ENCODE data around the gene MAP3K20.

Gene MAP3K20

DNA sequence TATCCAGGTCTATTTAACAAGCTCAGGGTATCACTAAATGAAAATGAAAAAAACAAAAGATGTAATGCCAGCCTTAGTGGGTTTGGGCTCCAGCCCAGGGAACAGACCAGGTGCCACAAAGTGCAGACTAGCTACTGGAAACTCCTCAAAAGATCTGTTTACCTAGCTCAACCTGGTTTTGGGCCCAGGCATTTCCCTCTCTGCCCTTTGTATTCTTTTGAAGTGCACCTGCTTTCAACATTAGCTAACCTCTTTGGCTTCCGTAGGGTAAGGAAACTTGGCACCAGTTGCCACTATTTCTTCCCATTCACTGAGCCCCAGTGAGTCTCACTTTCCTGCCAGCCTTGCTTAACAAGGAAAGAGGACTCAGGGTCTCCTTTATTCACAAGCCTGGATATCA lies 155.4 kb downstream of the MAP3K20 start:
- Histone ChIP-seq H3K27me3 (no peaks in the 10 kb centered on the region), H3K4me1 (ENCODE audit: control insufficient read depth in 1 of 2, insufficient read depth in 1 of 2, low read depth in 1 of 2, low read length in 1 of 2) (no peaks in the 10 kb centered on the region), H3K36me3 (no peaks in the 10 kb centered on the region), H3K4me3 (ENCODE audit: low read depth in 1 of 2, low read length in 1 of 2) (no peak overlapping the region), H3K27ac (no peak overlapping the region), H3K9me3 (no peaks in the 10 kb centered on the region)
- TF ChIP-seq CTCF (IDR thresholded peaks at IDR 0.05): no peak

DNA sequence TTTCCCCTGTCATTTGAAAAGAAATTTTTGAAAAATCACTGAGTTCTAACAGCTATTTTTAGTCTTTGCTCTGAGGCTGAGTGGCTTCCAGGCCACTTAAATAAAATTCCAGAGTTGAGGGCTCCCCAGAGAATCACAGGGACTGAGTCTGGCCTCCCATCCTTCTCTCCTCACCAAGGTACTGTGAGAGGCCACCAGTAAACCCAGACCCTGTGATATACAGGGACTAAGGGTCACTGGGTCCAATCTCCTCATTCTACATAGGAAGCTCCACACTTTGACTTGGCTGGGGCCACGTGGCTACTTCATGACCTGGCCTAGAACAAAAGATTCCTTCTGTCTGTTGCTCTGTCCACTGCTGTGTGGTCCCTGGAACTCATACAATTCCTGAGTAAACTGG lies 155.8 kb downstream of the MAP3K20 start:
- Histone ChIP-seq H3K9me3 (no peaks in the 10 kb centered on the region), H3K4me3 (ENCODE audit: low read depth in 1 of 2, low read length in 1 of 2) (no peak overlapping the region), H3K27me3 (no peaks in the 10 kb centered on the region), H3K4me1 (ENCODE audit: control insufficient read depth in 1 of 2, insufficient read depth in 1 of 2, low read depth in 1 of 2, low read length in 1 of 2) (no peaks in the 10 kb centered on the region), H3K36me3 (no peaks in the 10 kb centered on the region), H3K27ac (no peak overlapping the region)
- no peak for TF ChIP-seq CTCF (IDR thresholded peaks at IDR 0.05)

GRCh38 chr2:173232956-173233744 lies 157.5 kb downstream of the MAP3K20 start:
- H3K36me3 ChIP-seq: no peaks in the 10 kb centered on the region
- no peaks in the 10 kb centered on the region for H3K4me1 ChIP-seq (ENCODE audit: control insufficient read depth in 1 of 2, insufficient read depth in 1 of 2, low read depth in 1 of 2, low read length in 1 of 2)
- no peak overlapping the region for H3K27ac ChIP-seq
- no peaks in the 10 kb centered on the region for H3K9me3 ChIP-seq
- no peaks in the 10 kb centered on the region for H3K27me3 ChIP-seq
- no peak overlapping the region for H3K4me3 ChIP-seq (ENCODE audit: low read depth in 1 of 2, low read length in 1 of 2)
- TF ChIP-seq CTCF (IDR thresholded peaks at IDR 0.05): no peak

GRCh38 chr2:173235947-173236803 lies 160.5 kb downstream of the MAP3K20 start:
- H3K9me3 ChIP-seq: no peaks in the 10 kb centered on the region
- TF ChIP-seq CTCF (IDR thresholded peaks at IDR 0.05): no peak
- H3K27me3 ChIP-seq: no peaks in the 10 kb centered on the region
- H3K27ac ChIP-seq: no peak overlapping the region
- H3K4me1 ChIP-seq (ENCODE audit: control insufficient read depth in 1 of 2, insufficient read depth in 1 of 2, low read depth in 1 of 2, low read length in 1 of 2): no peaks in the 10 kb centered on the region
- no peak overlapping the region for H3K4me3 ChIP-seq (ENCODE audit: low read depth in 1 of 2, low read length in 1 of 2)
- H3K36me3 ChIP-seq: no peaks in the 10 kb centered on the region

DNA sequence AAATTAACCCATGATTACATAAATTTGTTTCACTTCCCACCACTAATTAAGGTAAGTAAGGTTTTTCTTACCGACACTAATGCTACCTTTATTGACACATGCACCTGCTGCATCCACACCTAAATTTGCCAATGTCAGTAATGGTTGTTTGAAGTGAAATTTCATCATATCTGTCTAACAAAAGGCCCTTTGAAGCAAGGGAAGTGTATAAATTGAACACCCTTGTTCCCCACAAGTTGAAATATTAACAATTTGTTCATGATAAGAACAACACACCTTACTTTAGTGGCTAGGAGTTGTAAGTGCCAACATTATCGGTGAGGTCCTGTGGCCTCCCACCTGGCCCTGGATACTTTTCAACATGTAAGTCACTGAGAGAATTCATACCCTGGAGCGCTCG lies 162.7 kb downstream of the MAP3K20 start:
- H3K27me3 ChIP-seq: no peaks in the 10 kb centered on the region
- H3K36me3 ChIP-seq: no peaks in the 10 kb centered on the region
- no peak overlapping the region for H3K27ac ChIP-seq
- no peak for TF ChIP-seq CTCF (IDR thresholded peaks at IDR 0.05)
- H3K4me3 ChIP-seq (ENCODE audit: low read depth in 1 of 2, low read length in 1 of 2): no peak overlapping the region
- no peaks in the 10 kb centered on the region for H3K9me3 ChIP-seq
- H3K4me1 ChIP-seq (ENCODE audit: control insufficient read depth in 1 of 2, insufficient read depth in 1 of 2, low read depth in 1 of 2, low read length in 1 of 2): no peaks in the 10 kb centered on the region

Measured in neutrophil (primary cell).